ENCODE data around the gene SPEM3. TPM values are rescaled to one million over a fixed set of nuclear protein-coding genes. Genes with fewer than 3 reads are reported as not detected.

SPEM3 gene
- total and polyA plus RNA-seq, 2 of the 13 experiments (the other 11 are each of a cell fraction or from before 2014, with no cell fraction given), result not detected

- no peak for TF ChIP-seq SOX5 (CRISPR knock-in tag; IDR thresholded peaks at IDR 0.05; ENCODE audit: borderline replicate concordance)
- TF ChIP-seq ATAD3A (CRISPR knock-in tag; IDR thresholded peaks at IDR 0.05), result 0 out of 2 replicates have a peak, but pooled peaks have one; percentile 22
- no peak; the same call in 1 of the 2 replicates for TF ChIP-seq ZNF768 (CRISPR knock-in tag; IDR thresholded peaks at IDR 0.05)
- TF ChIP-seq RBM39 (IDR thresholded peaks at IDR 0.05; ENCODE audit: low read depth, low read length, poor library complexity, severe bottlenecking), result peak; percentile 8
- TF ChIP-seq E2F5 (CRISPR knock-in tag; conservative IDR thresholded peaks at IDR 0.05), result no peak
- no peak for TF ChIP-seq ZFP90 (CRISPR knock-in tag; IDR thresholded peaks at IDR 0.05; ENCODE audit: borderline replicate concordance)
- peak; percentile 33; the same call in 1 of the 2 replicates for TF ChIP-seq ZNF564 (CRISPR knock-in tag; IDR thresholded peaks at IDR 0.05)
- TF ChIP-seq TEAD3 (CRISPR knock-in tag; optimal IDR thresholded peaks at IDR 0.05; ENCODE audit: borderline replicate concordance), result peak; percentile 86
- no peak for TF ChIP-seq KLF16 (CRISPR knock-in tag; IDR thresholded peaks at IDR 0.05)
- 0 out of 2 replicates have a peak, but pooled peaks have one; percentile 25 for TF ChIP-seq ZNF609 (CRISPR knock-in tag; IDR thresholded peaks at IDR 0.05; ENCODE audit: borderline replicate concordance)
- 0 out of 2 replicates have a peak, but pooled peaks have one; percentile 11 for TF ChIP-seq RARA (CRISPR knock-in tag; IDR thresholded peaks at IDR 0.05)
- peak; percentile 25; the same call in 1 of the 2 replicates for TF ChIP-seq TAF1 (CRISPR knock-in tag; IDR thresholded peaks at IDR 0.05)
- TF ChIP-seq YEATS4 (CRISPR knock-in tag; IDR thresholded peaks at IDR 0.05; ENCODE audit: borderline replicate concordance), result peak; percentile 19; the same call in 1 of the 2 replicates
- TF ChIP-seq ZNF562 (CRISPR knock-in tag; IDR thresholded peaks at IDR 0.05; ENCODE audit: borderline replicate concordance), result no peak
- peak; percentile 29; the same call in 1 of the 2 replicates for TF ChIP-seq CBX5 (CRISPR knock-in tag; IDR thresholded peaks at IDR 0.05; ENCODE audit: borderline replicate concordance)
- peak; percentile 21; the same call in 1 of the 2 replicates for TF ChIP-seq KDM2A (CRISPR knock-in tag; IDR thresholded peaks at IDR 0.05; ENCODE audit: borderline replicate concordance, low read depth)
- TF ChIP-seq AGO2 (optimal IDR thresholded peaks at IDR 0.05; ENCODE audit: low read depth, low read length), result no peak
- no peak for TF ChIP-seq JUNB (CRISPR knock-in tag; IDR thresholded peaks at IDR 0.05; ENCODE audit: borderline replicate concordance)
- peak; percentile 76 for TF ChIP-seq RBFOX2 (IDR thresholded peaks at IDR 0.05; ENCODE audit: low read depth, low read length)
- no peak for TF ChIP-seq ZNF710 (CRISPR knock-in tag; IDR thresholded peaks at IDR 0.05; ENCODE audit: borderline replicate concordance)
- TF ChIP-seq ZNF777 (CRISPR knock-in tag; IDR thresholded peaks at IDR 0.05), result peak; percentile 63
- TF ChIP-seq ZNF775 (CRISPR knock-in tag; IDR thresholded peaks at IDR 0.05; ENCODE audit: borderline replicate concordance), result no peak
Observed at GRCh38 chr17:7479213-7480088, 50.8 kb downstream of the SPEM3 start, which contains the start of gene ZBTB4 (continued).

All from HepG2 (cell line).